ENCODE data around the gene ZNF804A. TPM values are rescaled to one million over a fixed set of nuclear protein-coding genes. Genes with fewer than 3 reads are reported as not detected.
"Not testable (repeated sequence)": the region's sequence is repeated elsewhere in the genome, so short reads cannot be mapped to it uniquely, and the experiment has no call there.

ZNF804A gene
- total RNA-seq, 1 experiment from 2014 or later = 6.0 TPM

DNA sequence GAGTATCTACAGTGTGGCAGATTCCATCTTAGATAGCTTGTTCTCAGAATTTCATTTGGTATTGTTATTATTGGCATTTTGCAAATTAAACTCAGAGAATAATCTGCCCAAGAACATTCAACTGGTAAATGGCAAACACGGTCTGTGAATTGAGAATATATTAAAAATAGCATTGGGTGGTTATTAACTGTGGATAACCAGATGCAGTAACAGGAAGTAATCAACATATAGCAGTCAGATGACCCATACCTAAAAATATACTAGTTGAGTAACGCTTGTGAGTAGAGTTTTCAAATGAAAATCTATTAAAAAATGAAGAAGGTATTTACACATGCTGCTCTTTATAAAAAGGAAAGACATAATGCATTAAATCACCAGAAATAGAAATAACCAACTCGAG lies 129.5 kb downstream of the ZNF804A start:
- no peak for DNase-seq (ENCODE audit: low spot score)

DNA sequence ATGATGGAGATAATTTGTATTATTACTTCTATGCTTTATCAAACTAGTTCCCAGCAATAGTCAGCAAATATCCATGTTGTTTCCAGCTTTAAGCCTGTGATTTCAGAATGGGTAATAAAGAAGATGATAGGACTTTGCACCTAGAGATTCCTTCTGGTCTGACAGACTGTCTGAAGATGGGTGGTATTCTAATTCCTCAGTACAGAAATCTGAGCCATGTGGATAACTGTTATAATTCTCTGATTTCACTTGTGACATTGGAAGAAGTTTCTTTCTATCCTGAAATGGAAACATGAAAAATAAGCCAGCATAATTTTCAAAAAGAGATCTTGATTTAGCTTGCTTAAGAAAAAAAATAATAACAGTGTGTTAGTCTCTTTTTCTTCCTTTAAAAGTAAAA lies 130.1 kb downstream of the ZNF804A start:
- DNase-seq (ENCODE audit: low spot score) = no peak

DNA sequence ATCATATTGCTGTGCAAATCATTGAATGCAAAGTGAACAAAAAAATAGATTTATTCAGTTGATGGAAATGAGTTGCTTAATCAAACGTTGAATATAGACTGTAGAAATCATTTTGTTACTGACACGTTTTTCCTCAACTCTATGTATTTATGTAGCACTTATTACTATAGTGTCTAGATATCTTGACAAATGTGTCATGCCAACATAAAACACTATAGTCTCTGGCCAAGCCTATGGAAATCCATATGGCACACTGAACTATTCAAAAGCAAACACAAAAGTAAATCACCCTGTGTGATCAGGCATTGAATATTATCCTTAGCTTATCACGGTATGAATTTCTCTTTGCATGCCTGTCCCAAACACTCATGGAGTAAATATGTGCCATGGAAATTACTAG lies 131.3 kb downstream of the ZNF804A start:
- DNase-seq (ENCODE audit: low spot score) = no peak

DNA sequence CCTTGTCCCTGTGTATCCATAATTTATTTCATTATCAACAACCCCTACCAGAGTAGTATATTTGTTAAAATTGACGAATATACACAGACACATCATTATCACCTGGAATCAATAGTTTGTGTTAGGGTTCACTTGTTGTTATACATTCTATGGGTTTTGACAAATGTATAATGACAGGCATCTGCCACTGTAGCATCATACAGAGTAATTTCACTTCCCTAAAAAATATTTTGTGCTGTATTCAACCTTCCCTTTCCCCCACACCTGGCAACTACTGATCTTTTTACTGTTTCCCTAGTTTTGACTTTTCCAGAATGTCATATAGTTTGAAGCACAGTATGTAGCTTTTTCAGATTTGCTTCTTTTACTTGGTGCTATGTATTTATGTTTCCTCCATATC lies 132.0 kb downstream of the ZNF804A start:
- DNase-seq (ENCODE audit: low spot score) = no peak

DNA sequence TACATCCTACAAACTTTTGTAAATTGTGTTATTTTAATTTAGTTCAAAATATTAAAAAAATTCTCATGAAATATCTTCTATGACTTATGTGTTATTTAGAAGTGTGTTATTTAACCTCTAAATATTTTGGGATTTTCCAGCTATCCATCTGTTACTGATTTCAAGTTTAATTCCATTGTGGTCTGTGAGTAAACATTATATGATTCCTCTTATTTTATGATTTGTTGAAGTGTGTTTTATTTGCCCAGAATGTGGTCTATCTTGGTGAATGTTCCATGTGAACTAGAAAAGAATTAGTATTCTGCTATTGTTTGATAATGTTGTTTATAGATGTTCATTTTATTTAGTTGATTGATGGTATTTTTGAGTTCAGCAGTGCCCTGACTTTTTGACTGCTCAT lies 136.0 kb downstream of the ZNF804A start:
- no peak for DNase-seq (ENCODE audit: low spot score)

DNA sequence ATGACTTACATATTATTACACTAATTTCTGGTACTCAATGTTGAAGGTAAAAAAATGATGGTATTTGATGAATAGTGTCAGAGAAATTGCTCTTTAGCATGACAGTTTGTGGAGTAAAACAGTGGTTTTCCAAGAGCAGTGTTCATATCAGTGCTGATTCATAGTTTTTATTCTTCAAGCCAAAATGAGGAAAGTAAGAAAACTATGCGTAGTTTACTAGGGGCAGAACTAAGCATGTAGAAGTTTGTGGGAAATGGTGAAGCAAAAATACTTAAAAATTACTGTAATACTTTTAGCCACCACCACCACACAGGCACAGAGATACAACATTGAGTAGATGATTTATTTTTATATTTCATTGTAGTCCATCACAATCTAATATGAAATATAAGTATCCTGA lies 137.3 kb downstream of the ZNF804A start:
- no peak for DNase-seq (ENCODE audit: low spot score)

DNA sequence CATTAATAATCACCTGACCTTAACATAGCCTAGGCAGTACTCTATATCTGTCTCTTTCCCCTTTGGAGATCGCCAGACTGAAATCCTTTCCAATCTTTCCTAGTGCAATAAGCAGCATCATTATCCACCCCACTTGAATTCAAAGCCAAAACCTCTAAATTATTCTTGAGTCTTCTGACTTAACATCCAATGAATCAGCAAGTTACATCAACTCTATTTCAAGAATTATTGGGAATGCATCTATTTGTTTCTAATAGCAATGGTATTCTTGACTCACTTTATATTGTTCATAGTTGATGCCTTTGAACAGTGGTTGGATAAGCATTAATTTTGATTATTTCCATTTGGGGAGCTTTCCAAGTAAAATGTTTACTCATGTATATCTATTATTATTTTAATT lies 144.8 kb downstream of the ZNF804A start:
- no peak for DNase-seq (ENCODE audit: low spot score)

DNA sequence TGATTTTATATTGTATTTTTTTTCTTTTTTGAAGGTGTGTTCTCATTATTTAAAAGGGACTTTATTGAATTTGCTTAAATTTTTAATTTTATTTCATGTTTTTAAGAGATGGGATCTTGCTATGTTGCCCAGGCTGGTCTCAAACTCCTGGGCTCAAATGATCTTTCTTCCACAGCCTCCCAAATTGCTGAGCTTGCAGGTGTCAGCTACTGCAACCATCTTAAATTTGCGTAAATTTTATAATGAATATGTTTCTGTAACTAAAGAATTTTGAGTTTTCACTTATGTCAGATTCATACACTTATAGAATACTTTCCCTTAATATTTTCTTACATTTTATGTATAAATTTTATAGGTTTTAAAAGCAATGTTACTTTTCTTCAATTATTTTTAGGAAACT lies 157.8 kb downstream of the ZNF804A start:
- DNase-seq (ENCODE audit: low spot score) = no peak

DNA sequence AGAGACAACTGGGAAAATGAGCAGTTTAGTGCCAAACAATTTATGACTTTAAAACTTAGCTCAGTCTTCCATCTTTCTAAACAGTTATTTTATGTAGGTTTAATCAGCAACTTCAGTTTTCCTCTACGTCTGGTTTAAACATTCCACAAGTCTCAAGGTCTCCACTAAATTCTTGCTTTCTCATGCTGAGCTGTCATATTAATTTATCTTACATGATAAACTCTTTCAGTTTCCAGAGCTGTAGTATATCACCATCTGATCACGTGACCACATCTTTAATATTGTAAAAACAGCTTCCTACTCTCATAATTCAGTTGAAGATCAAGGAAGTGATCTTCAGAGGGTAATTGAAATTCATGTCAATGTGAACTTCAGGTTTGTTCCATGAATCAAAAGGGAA lies 158.6 kb downstream of the ZNF804A start:
- no peak for DNase-seq (ENCODE audit: low spot score)

DNA sequence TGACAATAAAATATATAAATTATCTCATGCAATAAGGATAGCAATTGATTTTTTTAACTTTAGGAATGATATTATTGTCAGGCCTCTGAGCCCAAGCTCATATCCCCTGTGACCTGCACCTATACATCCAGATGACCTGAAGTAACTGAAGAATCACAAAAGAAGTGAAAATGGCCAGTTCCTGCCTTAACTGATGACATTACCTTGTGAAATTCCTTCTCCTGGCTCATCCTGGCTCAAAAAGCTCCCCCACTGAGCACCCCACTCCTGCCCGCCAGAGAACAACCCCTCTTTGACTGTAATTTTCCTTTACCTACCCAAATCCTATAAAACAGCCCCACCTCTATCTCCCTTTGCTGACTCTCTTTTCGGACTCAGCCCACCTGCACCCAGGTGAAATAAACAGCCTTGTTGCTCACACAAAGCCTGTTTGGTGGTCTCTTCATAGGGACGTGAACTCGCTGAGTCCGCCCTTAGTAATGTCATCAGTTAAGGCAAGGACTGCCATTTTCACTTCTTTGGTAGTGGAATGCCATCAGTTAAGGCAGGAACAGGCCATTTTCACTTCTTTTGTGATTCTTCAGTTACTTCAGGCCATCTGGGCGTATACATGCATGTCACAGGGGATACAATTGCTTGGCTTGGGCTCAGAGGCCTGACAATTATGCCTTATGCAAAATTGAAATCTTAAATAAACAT lies 161.4 kb downstream of the ZNF804A start:
- DNase-seq (ENCODE audit: low spot score) = not testable (repeated sequence)

DNA sequence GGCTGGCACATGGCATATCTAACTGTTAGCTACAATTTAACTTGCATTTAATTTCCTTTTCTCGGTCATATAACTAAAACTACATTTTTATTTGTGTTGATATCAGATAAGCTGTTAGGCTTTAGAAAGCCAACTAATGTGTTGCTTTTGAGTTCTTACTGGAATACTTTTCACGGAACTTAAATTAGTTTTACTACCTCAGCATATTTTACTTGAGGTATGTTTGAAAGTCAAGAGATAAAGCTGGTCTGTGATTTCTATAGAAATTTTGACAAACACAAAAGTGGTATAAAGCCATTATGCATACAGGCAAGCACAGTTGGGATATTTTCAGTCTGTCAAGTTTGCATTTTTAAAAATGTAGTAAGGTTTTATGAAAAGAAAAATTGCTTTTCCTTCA lies 162.6 kb downstream of the ZNF804A start:
- no peak for DNase-seq (ENCODE audit: low spot score)

DNA sequence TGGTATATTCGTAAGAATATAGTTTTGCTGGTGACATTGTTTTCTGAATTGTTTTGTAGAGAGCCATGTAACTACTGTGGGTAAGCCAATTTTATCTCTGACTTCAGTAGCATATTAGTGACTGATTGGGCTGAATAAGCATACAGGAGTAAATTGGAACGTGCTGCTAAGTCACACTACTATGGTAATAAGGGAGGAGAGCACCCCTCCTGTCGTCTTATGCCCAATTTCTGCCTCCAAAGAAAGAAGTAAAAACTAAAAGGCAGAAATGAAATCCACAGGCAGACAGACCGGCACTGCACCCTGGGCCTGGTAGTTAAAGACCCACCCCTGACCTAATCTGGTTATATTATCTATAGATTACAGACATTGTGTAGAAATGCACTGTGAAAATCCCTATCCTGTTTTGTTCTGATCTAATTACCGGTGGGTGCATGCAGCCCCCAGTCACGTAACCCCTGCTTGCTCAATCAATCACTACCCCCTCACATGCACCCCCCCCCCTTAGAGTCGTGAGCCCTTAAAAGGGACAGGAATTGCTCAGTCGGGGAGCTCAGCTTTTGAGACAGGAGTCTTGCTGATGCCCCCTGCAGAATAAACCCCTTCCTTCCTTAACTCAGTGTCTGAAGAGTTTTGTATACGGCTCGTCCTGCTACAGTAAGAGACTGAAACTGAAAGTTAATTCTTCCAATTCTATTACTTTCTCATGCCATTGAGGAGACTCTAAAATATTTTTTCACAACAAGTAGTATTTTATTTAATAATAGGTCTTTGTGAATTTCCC lies 167.0 kb downstream of the ZNF804A start:
- peak; percentile 38 for DNase-seq (ENCODE audit: low spot score)

DNA sequence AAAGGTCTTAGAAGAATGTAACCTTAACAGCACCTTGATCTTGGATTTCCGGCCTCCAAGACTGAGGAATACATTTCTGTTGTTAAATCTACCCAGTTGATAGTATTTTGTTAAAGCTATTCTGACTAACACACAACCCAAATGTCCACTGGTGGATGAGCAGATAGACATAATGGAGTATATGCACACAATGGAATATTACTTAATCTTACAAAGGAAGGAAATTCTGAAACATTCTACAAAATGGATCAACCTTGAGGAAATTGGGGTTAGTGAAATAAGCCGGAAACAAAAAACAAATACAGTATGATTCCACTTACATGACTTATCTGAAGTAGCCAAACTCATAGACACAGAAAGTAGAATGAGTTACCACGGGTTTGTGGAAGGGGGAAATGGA lies 168.7 kb downstream of the ZNF804A start:
- DNase-seq (ENCODE audit: low spot score) = no peak

DNA sequence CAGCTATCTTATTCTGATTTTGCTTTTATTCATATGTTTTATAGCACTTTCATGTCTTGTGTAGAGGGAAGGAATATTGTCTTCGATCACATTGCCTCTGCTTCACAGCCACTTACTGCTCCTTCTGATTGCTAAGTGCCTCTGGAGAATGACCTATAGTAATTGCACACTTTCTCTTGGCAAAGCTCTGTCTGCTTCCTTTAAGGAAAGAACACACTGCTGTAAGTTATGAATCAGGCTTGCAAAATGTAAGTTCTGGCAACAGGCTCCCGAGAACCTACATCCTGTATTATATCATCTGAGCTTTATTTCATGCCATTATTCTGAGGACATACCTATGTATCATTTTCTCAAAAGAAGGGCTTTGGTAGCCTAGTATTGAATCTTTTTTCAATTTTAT lies 170.7 kb downstream of the ZNF804A start:
- peak; percentile 5 for DNase-seq (ENCODE audit: low spot score)

DNA sequence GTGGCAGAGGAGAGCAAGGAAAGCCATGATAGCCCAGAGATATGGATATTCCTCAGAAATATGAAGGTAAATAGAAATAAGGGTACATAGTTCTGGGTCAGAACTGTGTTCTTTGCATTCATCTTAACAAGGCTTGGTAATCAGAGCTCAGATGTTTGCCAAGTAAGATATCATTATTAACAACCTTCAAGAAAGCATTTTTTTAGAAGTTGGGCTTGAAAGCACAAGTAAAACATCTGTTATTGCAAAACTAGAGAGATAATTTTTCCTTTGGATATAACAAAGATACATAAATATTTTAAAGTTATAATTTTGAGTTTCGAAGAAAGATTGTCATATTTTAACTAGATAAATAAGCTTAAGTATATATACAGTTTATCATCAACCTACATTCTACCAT lies 171.4 kb downstream of the ZNF804A start:
- no peak for DNase-seq (ENCODE audit: low spot score)

DNA sequence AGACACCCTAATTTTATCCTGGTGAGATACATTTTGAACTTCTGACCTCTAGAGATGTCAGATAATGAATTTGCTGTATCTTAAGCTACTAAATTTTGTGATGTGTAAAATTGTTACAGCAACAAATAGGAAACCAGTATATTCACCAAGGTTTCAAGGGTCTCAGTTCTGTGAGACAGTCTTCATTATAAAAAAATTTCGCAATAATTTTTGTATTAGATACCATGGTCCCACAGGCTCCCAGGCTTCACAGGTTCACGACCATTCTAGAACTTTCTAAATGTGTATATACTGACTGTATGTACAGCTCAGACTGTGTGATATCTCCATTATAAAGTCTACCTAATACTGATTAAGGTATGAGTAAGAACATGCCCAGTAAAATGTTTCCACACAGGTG lies 181.4 kb downstream of the ZNF804A start:
- no peak for DNase-seq (ENCODE audit: low spot score)

DNA sequence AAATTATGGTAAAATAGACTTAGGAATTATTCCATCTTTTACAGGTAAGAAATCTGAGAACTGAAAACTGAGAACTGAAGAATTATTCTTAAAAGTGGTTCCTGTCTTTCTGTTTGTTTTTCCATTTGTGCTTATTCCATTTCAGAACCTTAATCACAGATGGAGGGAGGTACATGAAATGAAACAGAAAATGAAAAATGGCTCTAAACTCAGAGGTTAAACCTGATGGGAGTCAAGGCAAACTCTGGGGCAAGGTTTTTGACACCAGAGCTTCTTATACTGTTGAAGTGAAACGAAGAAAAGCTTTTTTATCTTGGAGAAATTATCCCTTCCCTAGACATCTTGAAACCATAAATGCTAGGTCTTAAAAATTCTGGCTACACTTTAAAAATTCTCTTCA lies 182.1 kb downstream of the ZNF804A start:
- DNase-seq (ENCODE audit: low spot score) = no peak

DNA sequence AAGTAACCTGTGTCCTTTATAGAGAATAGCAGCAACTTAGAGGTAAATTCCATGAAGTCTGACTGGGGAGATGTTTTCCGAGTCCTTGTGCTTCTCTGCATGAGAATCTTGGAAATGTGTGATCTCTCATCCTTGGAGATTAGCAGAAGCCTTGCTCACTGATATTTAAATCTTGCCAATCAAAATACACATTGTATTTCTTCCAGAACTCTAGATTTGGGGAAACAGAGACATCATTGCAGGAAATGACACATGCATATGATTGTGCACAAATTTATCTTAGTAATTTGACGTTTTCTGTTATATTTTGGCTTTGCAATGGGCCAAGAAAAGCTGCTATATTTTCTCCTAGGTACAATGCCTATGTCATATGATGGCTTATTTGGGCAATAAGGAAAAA lies 182.6 kb downstream of the ZNF804A start:
- no peak for DNase-seq (ENCODE audit: low spot score)

DNA sequence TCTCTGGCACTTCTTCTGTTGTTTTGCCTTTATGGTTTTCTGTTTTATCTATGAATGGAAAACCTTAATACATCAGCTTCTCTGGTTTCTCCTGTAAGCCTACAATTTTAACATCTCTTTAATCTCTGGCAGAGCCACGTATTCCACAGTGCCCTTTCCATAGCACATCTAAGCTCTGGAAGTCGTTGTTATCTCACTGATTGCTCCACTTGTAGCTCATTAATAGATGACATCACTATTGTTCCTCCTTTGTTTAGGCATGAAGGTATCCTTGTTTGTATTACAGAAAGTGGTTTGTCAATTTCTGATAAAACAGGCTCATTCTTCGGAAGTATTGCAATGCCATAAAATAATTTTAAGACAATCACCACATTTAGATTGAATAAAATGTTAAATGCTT lies 185.2 kb downstream of the ZNF804A start:
- no peak for DNase-seq (ENCODE audit: low spot score)

DNA sequence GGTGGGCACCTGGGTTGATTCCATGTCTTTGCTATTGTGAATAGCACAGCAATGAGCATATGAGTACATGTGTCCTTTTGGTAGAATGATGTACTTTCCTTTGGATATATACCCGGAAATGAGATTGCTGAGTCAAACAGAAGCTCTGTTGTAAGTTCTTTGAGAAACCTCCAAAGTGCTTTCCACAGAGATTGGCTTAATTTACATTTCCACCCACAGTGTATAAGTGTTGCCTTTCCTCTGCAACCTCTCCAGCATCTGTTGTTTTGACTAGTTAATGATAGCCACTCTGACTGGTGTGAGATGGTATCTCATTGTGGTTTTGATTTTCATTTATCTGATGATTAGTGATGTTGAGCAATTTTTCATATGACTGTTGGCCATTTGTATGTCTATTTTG lies 194.8 kb downstream of the ZNF804A start:
- peak; percentile 4 for DNase-seq (ENCODE audit: low spot score)

DNA sequence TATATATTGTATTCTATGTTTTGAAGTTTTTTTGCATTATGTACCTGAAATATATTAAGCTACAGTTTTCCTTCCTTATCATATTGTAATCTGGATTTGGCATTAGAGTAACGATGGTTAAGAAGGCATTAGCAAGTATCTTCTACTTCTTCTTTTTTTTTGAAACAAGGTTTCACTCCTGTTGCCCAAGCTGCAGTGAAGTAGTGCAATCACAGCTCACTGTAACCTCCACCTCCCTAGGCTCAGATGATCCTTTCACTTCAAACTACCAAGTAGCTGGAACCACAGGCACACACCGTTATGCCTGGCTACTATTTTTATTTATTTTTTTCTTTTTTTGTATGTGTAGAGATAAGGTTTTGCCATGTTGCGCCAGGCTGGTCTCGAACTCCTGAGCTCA lies 201.1 kb downstream of the ZNF804A start:
- no peak for DNase-seq (ENCODE audit: low spot score)

DNA sequence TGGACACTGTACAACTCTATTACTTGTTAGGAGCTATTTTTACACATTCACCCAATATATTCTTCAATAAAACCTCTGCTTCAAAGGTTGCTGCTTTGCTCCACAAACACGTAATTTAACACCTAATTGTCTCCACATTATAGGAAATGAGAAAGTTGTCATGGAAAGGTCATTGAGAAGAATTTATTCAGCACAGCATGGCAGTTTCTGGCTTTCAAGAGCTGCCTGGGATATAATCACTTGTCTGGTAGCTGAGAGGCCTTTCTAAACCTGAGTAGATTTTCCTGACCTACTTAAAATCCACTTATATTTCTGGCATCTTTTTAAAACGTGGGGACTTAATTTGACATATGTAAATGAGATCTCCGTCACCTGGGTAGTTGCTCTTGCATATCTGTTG lies 216.1 kb downstream of the ZNF804A start:
- DNase-seq (ENCODE audit: low spot score) = no peak

DNA sequence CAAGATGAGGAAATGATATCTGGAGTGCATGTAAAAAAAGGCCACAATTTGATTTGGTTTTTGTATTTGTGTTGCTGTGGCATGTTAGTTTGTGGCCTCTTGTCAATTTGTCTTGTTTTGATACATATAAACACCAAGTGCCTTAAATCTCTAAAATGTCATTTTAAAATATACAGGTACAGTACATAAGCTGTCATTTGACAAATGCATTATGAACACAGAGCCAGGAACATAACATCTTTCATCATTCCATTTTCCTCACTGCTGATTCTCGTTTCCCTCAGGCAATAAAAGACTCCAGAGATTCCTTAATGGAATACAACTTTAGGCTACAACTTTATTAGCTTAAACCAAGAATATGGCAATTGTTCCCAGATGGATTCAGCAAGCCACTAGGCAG lies 217.5 kb downstream of the ZNF804A start:
- DNase-seq (ENCODE audit: low spot score) = no peak

DNA sequence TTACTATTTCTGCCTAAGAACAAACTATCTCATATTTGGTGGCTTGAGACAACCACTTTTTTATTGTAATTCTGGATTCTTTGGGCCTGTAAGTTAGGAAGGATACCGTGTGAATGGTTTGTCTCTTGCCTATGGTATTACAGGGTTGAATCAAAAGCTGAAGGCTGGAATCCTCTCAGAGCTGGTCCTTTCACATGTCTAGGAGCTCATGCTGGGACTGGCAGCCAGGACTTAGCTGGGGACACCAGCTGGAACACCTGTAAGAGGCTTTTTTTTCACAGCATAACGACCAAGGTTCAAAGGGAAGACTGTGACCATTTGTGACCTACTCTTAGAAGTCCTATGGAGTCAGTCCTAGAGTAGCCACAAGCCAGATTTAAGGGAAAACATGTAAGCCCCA lies 226.3 kb downstream of the ZNF804A start:
- DNase-seq (ENCODE audit: low spot score) = no peak
